HG02973 (cell line): ENCODE data around the gene ZSCAN5B.
"Not testable (repeated sequence)": the region's sequence is repeated elsewhere in the genome, so short reads cannot be mapped to it uniquely, and the experiment has no call there.

ENCODE experiments used
- ATAC-seq: cut with Tn5 transposase; IDR thresholded peaks from one replicate; pipeline ENCODE4 v1.9.1; 2021; ENCODE audit warnings: moderate library complexity; ENCODE audit not compliant: unreplicated experiment

Gene ZSCAN5B

DNA sequence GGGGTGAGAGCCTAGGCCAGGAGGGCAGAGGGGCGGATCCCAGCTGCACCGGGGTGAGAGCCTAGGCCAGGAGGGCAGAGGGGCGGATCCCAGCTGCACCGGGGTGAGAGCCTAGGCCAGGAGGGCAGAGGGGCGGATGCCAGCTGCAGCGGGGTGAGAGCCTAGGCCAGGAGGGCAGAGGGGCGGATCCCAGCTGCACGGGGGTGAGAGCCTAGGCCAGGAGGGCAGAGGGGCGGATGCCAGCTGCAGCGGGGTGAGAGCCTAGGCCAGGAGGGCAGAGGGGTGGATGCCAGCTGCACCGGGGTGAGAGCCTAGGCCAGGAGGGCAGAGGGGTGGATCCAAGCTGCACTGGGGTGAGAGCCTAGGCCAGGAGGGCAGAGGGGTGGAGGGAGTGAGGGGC is 21.3 kb downstream of the ZSCAN5B start:
- ATAC-seq: not testable (repeated sequence)

DNA sequence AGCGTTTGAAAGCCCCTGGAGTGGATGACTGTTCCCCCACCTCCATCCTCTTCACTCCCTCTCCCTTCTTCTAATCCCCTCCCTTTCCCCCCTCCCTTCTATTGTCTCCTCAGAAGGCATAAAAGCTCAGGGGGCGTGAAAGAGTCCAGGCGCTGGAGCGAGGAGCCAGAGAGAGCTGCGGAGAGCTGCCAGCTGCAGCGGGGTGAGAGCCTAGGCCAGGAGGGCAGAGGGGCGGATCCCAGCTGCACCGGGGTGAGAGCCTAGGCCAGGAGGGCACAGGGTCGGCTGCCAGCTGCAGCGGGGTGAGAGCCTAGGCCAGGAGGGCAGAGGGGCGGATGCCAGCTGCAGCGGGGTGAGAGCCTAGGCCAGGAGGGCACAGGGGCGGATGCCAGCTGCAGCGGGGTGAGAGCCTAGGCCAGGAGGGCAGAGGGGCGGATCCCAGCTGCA is 21.7 kb downstream of the ZSCAN5B start, which contains the start of gene GALP:
GALP (plus strand) TSS at position 148 of the 447 bp plus-strand sequence. CDS start 1,101 bp downstream, outside the sequence.
- not testable (repeated sequence) for ATAC-seq

DNA sequence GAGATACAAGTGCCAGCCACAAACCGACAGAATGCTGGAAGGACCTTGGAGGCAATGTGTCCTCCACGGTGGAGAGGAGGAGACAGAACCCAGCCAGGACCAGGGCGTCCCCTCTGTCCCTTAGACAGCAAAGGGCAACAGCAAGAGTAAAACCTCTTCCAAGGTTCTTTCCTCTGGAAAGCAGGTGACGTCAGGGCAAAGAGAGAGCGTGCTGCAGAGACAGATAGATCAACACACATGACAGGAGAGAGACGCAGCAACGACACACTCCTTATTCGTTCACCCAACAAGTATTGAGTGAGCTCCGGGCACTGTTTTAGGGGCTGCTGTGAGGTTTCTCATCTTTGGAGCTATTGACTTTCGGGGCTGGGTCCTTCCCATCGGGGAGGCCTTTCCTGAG is 23.0 kb downstream of the ZSCAN5B start:
- ATAC-seq: no peak

DNA sequence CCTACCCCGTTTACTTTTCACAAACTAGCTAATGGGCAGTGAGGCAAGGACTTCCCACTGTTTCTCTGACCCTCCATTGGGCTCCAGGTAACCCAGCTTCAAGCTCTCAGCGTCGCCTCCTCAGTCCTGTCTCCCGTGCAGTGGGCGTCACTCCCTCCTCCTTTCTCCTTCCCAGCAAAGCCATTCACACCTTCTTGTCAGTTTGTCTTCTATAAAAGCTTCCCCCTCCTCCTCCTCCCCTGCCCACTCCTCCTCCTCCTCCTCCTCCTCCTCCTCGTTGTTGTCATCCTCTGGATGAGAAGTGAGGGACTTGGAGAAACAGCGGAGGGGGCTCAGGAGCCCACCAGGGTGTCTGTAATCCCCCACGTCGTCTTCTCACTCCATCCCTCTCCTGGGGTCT is 23.5 kb downstream of the ZSCAN5B start:
- no peak for ATAC-seq

DNA sequence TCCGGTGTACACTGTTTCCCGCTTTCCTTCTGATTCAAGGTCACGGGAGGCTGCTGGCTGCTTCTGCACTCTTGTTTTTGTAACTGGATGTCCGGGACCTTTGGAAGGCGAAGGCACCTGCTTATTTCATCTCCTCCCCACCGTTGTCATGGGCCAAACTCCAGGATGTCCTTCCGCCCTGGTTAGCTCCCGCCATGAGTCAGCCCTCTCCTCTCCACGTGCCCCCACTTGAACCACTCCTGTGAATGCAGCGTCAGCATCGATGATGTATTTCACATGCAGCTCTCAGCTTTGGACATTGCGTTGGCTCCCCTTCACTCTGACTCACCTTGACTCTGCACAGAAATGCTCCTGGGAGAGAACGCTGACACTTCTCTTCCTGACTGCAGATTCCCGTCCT is 27.3 kb downstream of the ZSCAN5B start:
- ATAC-seq: no peak

DNA sequence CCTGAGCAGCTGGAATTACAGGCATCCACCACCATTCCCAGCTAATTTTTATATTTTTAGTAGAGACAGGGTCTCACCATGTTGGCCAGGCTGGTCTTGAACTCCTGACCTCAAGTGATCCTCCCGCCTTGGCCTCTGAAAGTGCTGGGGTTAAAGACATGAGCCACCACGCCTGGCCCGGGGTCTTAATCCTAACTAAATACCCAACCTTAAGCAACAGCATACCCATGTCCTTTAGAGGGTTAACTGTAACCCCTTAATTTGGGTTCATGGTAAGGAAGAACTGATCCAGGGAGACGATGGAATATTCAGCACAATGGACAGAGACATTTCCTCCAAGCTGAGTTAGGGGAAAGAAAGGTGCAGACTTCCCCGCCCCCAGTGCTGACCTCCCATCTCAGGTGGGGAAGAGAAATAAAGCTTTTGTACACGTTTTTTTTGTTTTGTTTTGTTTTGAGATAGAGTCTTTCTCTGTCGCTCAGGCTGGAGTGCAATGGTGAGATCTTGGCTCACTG is 30.5 kb downstream of the ZSCAN5B start:
- no peak for ATAC-seq

DNA sequence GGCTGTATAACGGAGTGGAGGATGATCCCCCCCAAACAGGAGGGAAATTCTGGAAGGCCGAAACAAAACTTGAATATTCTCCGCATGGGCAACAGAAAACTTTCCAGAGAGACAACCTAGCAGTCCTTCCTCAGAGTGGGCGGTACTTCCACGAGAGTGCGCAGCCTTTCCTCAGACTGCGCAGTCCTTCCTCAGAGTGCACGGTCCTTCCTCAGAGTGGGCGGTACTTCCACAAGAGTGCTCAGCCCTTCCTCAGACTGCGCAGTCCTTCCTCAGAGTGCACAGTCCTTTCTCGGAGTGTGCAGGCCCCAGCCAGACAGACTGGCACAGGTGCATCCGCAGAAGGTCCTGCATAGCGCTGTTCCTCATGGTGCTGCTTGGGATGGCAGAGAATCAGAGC is 34.5 kb downstream of the ZSCAN5B start:
- no peak for ATAC-seq

DNA sequence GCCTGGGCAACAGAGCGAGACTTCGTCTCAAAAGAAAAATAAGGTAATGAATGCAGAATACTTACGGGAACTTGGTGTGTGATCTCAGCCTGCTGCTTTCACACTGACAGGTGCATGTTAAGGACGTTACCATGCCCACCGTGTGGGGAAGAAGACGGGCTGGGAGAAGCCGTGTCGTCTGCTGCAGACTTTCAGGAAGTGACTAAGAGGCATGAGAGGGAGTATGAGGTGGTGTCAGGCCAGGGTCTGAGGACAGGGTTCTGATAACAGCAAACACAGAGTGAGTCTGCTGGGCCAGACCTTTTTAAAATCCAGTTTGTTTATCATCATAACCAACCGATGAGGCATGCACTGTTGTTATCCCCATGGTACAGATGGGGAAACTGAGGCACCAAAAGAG is 35.3 kb downstream of the ZSCAN5B start:
- no peak for ATAC-seq

DNA sequence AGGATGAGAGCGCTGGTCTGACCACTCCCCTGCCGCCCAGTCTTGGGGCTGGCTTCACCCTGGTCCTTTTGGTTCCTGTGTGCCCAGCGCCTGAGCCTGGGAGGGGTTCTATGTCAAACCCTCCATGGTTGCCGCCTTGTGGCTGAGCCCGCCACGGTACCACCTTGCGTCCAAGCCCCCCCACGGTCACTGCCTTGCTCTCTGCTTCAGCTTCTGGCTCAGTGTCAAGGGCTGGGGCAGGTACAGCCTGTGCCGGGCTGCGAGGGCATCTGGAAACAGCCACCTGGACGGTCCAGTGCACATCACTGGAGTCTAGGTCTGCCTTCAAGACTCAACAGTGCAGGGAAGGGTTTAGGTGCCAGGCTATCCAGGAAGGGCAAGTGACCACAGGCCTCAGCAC is 36.0 kb downstream of the ZSCAN5B start:
- no peak for ATAC-seq

DNA sequence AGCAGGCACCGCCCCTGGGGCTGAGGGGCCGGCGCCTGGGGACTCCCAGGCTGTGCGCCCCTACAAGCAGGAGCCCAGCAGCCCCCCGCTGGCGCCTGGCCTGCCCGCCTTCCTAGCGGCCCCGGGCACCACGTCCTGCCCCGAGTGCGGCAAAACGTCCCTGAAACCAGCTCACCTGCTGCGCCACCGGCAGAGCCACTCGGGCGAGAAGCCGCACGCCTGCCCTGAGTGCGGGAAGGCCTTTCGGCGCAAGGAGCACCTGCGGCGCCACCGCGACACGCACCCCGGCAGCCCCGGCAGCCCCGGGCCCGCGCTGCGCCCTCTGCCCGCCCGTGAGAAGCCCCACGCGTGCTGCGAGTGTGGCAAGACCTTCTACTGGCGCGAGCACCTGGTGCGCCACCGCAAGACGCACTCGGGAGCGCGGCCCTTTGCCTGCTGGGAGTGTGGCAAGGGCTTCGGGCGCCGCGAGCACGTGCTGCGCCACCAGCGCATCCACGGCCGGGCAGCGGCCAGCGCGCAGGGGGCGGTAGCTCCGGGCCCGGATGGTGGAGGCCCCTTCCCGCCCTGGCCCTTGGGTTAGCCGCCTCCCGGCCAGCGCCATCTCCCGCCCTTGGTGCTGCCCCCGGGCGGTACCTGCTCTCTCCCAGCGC is 37.8 kb downstream of the ZSCAN5B start:
- ATAC-seq: no peak

DNA sequence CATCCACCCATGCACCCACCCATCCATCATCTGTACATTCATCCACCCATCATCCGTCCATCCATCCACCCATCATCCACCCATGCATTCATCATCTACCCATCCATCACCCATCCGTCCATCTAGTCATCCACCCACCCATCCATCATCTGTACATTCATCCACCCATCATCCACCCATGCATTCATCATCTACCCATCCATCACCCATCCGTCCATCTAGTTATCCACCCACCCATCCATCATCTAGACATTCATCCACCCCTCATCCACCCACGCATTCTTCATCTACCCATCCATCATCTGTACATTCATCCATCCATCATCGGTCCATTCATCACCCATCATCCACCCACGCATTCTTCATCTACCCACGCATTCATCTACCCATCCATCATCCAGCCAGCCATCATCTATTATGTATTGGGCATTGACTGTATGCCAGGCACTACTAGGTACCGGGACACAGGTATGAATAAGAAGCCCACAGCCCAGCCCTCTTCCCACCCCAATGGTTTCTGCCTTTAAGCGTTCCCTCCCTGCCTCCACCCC is 38.5 kb downstream of the ZSCAN5B start:
- no peak for ATAC-seq

DNA sequence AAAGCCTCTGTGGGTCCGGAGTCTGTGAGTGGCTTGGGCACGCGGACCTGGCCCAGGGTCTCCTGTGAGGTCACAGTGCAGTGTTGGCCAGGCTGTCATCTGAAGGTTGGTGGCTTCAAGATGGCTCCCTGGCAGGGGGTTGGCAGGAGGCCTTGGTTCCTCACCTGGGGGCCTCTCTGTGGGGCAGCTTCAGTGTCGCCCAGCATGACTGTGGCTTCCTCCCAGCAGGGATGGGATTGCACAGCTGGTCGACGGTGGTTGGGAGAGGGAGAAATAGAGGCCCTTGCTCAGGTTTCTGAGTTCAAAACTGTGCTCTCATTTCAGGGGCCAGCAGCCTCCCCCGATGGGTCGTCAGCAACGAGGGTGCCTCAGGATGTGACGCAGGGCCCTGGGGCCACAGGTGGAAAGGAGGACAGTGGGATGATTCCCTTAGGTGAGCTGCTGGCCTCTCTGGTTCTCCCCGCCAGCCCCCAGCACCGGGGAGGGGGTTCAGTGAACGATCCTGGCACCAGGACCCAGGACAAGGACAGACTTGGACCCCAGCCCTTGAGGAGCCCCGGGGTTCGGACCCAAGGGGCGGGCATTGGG is 39.3 kb downstream of the ZSCAN5B start:
- ATAC-seq: no peak

DNA sequence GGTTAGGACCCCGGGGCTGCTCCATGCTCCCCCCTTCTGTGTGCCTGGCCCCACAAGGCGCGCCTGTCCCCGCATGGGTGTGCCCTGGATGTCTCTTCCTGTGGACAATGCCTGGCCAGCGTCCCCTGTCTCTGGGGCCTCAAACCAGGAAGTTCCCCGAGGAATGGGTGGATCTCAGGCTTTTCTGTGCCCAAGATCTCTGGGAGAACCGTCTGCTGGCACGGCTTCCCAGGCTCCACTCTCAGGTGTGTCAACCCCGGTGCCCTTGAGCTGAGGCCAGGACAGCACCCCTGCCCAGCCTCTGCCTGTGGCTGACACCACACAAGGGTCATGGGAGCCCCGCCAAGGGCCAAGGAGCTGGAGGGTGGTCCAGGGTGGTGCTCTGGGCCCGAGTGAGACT is 40.8 kb downstream of the ZSCAN5B start:
- ATAC-seq: no peak

DNA sequence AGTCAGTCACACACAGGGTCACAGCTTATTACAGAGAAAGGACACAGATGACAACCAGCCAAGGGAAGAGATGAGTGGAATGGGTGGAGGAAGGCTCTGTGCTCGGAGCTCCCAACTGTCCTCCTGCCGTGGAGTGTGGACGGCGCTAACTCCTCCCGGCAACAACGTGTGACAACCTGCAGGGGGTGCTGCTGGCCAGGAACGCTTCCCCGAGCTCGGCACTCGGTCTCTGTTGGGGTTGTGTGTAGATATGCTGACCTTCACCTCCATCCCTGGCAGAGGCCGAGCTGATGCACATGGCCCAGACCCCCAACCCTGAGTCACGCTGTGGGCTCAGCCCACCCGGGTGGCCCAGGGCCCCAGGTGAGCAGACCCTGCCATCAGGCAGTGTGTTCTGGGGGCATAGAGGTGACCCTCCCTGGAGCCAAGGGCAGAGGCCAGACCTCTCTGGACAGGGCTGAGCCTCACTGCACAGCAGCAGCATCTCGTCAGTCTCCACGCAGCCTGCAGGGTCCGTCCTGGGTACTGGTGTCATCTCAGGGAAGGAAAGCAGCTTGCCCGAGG is 42.4 kb downstream of the ZSCAN5B start:
- ATAC-seq: no peak

DNA sequence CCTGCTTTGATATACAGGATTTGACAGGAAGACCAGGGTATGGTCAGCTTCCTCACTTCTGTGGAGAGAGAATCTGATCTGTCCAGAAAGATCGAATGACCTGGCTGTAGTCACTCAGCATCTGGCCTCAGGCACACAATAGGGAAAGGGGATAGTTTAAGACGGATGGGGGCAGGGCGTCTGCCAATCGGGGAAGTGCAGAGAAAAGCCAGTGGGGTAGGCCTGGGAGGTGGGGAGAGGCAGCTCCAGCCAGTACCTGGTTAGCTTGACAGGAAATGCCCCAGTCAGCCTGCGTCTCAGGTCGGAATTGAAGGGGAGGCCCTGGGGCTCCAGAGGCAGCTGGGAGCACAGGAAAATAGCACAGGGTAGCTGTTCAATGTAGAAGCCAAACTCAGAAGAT is 44.1 kb downstream of the ZSCAN5B start:
- no peak for ATAC-seq

DNA sequence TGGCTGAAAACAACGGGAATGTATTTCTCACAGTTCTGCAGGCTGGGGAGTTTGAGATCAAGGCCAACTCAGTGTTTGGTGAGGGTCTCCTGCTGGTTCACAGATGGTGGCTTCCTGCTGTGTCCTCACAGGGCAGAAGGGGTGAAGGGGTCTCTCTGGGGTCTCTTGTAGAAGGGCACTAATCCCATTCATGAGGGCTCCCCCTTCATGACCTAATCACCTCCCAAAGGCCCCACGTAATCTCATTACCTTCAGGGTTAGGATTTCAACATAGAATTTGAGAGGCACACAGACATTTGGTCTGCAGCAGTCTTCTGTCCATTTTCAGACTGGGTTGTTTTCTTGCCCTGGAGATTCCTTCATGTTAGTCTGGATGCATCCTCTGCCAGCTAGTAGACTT is 44.9 kb downstream of the ZSCAN5B start:
- no peak for ATAC-seq

DNA sequence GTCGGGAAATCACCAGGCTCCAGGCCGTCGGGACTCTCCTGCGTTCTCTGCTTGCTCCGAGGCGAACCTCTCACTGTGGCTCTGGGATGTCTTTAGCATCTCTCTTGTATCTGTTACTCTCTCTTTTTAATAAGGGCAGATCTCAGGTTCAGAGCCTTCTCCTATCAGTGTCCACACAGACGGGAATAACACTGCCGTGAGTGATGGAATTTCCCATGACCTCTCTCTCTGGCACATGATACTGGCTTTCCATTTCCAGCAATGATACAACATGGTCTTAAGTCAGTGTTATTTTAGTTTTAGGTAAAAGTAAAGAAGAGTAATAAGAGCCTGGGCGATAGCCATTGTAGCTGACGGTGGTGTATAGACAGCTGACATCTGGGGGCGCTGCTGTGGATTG is 47.2 kb downstream of the ZSCAN5B start:
- ATAC-seq: no peak

DNA sequence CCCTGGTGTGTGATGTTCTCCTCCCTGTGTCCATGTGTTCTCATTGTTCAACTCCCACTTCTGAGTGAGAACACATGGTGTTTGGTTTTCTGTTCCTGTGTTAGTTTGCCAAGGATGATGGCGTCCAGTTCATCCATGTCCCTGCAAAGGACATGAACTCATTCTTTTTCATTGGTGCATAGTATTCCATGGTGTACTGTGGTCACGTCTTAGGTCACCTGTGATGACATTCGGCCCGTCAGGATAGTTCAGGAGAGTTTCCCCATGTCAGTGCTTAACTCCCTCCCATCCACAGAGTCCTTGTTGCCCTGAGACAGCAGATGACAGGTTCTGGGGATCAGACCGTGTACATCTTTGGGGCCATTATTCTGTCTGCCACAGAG is 47.9 kb downstream of the ZSCAN5B start:
- no peak for ATAC-seq

DNA sequence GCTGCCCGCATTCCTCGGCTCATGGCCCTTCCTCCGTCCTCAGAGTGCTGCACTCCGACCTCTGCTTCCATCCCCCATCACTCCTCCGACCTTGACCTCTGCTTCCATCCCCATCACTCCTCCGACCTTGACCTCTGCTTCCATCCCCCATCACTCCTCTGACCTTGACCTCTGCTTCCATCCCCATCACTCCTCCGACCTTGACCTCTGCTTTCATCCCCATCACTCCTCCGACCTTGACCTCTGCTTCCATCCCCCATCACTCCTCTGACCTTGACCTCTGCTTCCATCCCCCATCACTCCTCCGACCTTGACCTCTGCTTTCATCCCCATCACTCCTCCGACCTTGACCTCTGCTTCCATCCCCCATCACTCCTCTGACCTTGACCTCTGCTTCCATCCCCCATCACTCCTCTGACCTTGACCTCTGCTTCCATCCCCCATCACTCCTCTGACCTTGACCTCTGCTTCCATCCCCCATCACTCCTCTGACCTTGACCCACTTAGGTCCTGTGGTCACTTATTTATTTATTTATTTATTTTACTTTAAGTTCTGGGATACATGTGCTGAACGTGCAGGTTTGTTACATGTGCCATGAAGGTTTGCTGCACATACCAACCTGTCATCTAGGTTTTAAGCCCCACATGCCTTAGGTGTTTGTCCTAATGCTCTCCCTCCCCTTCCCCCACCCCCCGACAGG is 48.5 kb downstream of the ZSCAN5B start:
- not testable (repeated sequence) for ATAC-seq

DNA sequence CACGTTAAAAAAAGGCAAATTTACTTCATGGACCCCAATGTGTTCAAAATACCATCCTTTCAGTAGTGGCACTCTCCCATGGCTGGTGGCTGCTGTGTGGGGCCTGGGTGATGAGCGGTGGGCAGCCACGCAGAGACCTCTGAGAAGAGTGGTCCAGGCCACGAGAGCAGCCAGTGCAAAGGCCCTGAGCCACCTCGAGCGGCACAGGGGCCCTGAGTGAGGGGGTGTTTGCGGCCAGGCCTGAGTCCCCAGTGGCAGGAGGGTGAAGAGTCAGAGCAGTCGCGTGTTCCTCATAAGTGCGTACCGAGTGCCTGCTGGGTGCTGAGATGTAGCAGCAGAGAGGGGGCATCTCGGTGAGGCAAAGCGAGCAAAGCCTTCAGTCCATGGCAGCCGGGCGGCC is 49.5 kb downstream of the ZSCAN5B start:
- no peak for ATAC-seq

DNA sequence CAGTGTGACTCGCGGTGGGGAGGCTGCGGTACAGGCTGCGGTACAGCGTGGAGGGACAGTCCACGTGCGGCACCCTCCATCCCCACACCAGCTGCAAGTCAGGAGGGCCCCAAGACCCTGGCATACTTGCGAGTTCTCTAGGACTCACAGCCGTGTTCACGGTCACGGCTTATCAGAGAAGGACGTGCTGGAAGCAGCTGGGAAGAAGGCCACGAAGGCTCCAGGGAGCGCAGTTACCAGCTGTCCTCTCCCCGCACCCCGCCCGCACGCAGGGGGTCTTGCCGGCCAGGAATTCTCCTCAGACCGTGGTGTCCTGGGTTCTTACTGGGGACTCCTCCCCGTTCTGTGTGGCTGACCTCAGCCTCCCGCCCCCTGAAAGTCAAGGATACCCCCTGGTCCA is 50.3 kb downstream of the ZSCAN5B start:
- no peak for ATAC-seq
